Measurements from ENCODE around the gene CDKAL1.

- TF ChIP-seq, protein P1, sequence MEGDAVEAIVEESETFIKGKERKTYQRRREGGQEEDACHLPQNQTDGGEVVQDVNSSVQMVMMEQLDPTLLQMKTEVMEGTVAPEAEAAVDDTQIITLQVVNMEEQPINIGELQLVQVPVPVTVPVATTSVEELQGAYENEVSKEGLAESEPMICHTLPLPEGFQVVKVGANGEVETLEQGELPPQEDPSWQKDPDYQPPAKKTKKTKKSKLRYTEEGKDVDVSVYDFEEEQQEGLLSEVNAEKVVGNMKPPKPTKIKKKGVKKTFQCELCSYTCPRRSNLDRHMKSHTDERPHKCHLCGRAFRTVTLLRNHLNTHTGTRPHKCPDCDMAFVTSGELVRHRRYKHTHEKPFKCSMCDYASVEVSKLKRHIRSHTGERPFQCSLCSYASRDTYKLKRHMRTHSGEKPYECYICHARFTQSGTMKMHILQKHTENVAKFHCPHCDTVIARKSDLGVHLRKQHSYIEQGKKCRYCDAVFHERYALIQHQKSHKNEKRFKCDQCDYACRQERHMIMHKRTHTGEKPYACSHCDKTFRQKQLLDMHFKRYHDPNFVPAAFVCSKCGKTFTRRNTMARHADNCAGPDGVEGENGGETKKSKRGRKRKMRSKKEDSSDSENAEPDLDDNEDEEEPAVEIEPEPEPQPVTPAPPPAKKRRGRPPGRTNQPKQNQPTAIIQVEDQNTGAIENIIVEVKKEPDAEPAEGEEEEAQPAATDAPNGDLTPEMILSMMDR (IDR thresholded peaks at IDR 0.05; ENCODE audit: low read depth, low read length, missing input control): no peak
- TF ChIP-seq REST (IDR thresholded peaks at IDR 0.05) (no peak), SP1 (IDR thresholded peaks at IDR 0.05) (no peak), TAF1 (conservative IDR thresholded peaks at IDR 0.05) (no peak), JUND (IDR thresholded peaks at IDR 0.05) (no peak), FOXA1 (IDR thresholded peaks at IDR 0.05) (no peak), GABPA (IDR thresholded peaks at IDR 0.05 in 1 of 2, conservative IDR thresholded peaks at IDR 0.05 in 1 of 2) (no peak)
- TF ChIP-seq, protein P2, sequence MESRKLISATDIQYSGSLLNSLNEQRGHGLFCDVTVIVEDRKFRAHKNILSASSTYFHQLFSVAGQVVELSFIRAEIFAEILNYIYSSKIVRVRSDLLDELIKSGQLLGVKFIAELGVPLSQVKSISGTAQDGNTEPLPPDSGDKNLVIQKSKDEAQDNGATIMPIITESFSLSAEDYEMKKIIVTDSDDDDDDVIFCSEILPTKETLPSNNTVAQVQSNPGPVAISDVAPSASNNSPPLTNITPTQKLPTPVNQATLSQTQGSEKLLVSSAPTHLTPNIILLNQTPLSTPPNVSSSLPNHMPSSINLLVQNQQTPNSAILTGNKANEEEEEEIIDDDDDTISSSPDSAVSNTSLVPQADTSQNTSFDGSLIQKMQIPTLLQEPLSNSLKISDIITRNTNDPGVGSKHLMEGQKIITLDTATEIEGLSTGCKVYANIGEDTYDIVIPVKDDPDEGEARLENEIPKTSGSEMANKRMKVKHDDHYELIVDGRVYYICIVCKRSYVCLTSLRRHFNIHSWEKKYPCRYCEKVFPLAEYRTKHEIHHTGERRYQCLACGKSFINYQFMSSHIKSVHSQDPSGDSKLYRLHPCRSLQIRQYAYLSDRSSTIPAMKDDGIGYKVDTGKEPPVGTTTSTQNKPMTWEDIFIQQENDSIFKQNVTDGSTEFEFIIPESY (IDR thresholded peaks at IDR 0.05): no peak
Measured at GRCh38 chr6:20769631-20770030, 235.4 kb downstream of the CDKAL1 start.

Data from liver (tissue), 3 donors.